GM21528 (cell line): ENCODE data around the gene SYT2.
"Not testable (repeated sequence)": the region's sequence is repeated elsewhere in the genome, so short reads cannot be mapped to it uniquely, and the experiment has no call there.

Experiments used
- ATAC-seq: cut with Tn5 transposase; IDR thresholded peaks from one replicate; pipeline ENCODE4 v1.9.1; 2021; ENCODE audit warnings: mild to moderate bottlenecking, moderate library complexity; ENCODE audit not compliant: unreplicated experiment, low FRiP score

SYT2 gene

GRCh38 chr1:202553560-202554038, 156.7 kb downstream of the SYT2 start:
- no peak for ATAC-seq

DNA sequence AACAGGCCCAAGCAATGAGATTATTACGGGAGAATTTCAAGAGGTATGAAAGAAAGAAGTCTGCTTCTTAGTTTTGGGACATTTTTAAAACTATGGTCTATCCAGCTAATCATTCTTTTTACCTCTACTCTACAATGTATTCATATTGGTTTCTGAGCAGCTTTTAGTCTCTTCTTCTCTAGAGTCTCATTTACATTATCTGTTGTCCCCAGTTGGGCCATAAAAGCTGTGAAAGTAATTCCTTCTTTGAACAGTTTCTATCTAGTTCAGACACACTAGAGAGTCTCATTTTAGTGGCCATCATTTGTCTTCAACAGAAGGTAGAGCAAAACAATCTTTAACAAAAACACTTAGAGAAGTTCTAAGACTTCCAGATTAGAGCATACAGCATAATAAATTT, 157.2 kb downstream of the SYT2 start:
- not testable (repeated sequence) for ATAC-seq

DNA sequence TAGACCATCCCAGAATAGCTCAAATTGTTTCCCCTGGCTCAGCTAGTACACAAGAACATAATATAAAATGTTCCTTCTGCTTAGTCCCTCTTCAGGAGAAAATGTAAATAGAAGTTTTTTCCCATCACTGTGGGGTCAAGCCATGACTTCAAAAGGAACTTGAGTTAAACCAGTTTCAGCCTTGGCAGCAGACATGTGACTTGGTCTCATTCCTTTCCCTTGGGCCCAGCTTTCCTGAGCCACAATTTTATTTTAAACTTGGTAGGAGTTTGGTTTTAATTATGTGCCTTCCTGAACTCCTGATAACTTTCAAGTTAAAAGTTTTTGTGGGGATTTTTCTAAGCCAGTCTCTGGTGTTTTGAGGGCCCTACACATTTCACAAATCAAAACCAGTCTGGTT, 157.6 kb downstream of the SYT2 start:
- ATAC-seq: not testable (repeated sequence)

DNA sequence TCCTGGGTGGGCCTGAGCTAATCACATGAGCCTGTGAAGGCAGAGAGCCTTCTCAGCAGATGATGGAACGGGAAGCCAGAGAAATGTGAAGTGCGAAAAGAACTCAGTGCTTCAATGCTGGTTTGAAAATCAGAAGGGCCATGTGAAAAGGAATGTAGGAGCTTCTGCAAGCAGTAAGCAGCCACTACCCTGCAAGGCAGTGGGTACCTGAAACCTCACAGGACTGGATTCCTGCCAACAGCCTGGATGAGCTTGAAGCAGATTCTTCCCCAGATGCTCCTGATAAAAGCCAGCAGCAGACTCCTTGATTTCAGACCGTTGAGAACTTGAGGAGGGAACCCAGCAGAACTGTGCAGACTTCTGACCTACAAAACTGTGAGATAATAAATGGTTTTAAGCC, 158.6 kb downstream of the SYT2 start:
- ATAC-seq: no peak

GRCh38 chr1:202550088-202550487, 160.2 kb downstream of the SYT2 start:
- ATAC-seq: not testable (repeated sequence)

DNA sequence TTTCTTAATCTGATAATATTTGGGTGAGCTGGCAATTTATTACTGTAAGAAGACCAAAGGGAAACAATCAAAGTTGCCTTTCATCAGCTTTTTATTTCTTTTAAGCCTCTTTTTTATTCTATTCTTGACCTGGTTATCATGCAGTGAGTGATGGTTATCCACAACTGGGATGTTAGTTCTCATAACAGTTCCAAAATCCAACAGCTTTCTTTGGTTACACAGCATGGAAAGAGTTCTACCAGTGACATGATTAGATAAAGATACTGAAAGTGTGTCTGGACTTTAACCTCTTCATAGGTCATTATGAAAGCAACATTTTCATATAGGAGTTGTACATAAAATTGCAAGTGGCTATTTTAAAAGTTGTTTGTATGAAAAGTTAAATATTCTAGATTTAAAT, 163.0 kb downstream of the SYT2 start:
- no peak for ATAC-seq

GRCh38 chr1:202546796-202547195, 163.5 kb downstream of the SYT2 start:
- peak; percentile 71 for ATAC-seq

DNA sequence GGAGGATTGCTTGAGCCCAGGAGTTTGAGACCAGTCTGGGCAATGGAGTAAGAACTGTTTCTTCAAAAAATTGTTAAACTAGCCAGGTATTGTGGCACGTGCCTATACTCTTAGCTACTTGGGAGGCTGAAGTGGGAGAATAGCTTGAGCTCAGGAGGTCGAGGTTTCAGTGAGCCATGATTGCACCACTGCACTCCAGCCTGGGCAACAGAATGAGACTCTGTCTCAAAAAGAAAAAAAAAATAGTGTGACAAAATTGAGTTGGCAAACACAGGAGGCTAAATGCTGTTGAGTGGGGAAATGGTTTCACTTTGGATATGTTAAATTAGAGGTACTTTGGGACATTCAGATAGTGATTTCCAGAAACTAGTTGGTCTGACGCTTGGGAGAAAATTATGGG, 163.9 kb downstream of the SYT2 start:
- peak; percentile 20 for ATAC-seq

DNA sequence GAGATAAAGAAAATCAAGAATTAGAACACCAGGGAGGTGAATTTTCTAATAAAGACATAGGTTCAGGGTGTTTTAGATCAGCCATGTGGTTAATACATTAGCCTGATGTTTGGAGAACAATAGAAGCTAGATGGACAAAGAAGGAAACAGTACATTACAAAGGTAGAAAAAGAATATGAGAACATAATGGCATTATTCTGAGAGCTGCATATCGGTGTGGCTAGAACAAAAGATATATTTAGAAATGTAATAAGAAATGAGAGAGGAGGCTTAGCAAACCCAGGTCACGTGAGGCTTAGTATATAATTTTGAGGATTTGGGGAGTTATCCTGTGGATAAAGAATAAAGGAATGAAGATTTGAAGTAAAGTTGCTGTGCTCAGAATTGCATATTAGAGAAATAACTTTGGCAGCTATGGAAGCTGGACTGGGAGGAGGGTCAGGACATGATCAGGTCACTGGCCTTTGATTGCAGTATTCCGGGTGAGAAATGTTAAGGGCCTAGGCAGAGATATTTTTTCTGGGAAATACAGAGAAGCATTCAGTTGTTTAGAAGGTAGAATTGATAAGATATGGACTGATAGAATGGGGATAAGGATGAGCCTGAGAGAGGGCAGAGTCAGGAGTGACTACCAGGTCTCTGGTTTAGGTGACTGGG, 164.5 kb downstream of the SYT2 start:
- ATAC-seq: not testable (repeated sequence)

DNA sequence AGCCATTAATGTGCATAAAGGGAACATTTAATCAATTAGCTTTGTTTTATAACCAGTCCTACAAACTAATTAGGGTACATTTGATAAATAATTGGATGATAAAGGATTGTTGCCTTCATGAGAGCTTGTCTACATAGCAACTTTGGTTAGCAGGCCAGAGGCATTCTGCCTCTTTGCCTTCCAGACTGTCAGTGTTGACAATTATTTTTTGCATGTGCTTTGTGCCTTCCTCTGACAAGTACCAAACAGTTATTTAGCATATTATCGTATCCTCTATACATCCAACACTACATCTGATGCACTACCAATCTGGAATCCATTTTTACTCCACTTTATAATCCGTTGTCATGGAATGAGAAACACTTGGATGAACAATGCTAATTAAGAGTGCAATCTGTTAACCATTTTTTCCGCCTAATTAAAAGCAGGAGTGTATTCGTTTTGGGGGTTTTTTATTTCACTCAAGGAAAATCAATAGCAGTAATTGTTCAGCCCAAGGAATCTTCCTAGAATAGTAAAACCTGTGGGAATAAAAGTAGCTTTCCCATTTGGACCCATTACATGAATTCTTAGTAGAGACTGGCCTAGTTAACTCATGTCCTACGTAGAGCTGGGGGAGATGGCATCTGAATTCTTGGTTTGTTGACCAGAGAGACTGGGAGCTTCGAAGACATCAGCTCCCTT, 165.3 kb downstream of the SYT2 start:
- ATAC-seq: not testable (repeated sequence)

GRCh38 chr1:202543537-202543936, 166.7 kb downstream of the SYT2 start:
- not testable (repeated sequence) for ATAC-seq

GRCh38 chr1:202542415-202542814, 167.8 kb downstream of the SYT2 start:
- ATAC-seq: not testable (repeated sequence)

GRCh38 chr1:202540858-202541257, 169.4 kb downstream of the SYT2 start:
- not testable (repeated sequence) for ATAC-seq
